GM12878 (cell line): ENCODE data around the gene SEMG1. TPM values are rescaled to one million over a fixed set of nuclear protein-coding genes. Genes with fewer than 3 reads are reported as not detected.

Source experiments
- ATAC-seq: fragments of 200-7000 bp; cut with Tn5 transposase; 3 replicates; pipeline ENCODE4 v1.9.1; 2020; ENCODE audit warnings: mild to moderate bottlenecking, moderate library complexity
- BruUV-seq: library from RNA; stranded (reverse); fragments of 400-500 nt; replicated peaks from 2 replicates; lab custom pipeline; 2021; lab: Mats Ljungman, UMichigan
- CTCF ChIA-PET: fragments of 300-600 bp; sonication (Branson Sonifier 250); formaldehyde crosslinking; extraction: SDS; loops from one replicate; lab custom pipeline; 2021; ENCODE audit warnings: inconsistent platforms; lab: Yijun Ruan, JAX
- POLR2A ChIA-PET: fragments of 350-600 bp; formaldehyde crosslinking; extraction: SDS; loops from one replicate; lab custom pipeline; 2021; ENCODE audit warnings: inconsistent platforms; lab: Charles Lee
- RAD21 ChIA-PET: fragments of 300-600 bp; sonication (Branson Sonifier 250); formaldehyde crosslinking; loops from one replicate; lab custom pipeline; 2023; ENCODE audit warnings: antibody characterized with exemption; ENCODE audit not compliant: unreplicated experiment; lab: Charles Lee
- SMC1A ChIA-PET: fragments of 300-600 bp; sonication (Branson Sonifier 250); formaldehyde crosslinking; loops from one replicate; lab custom pipeline; 2023; ENCODE audit not compliant: unreplicated experiment, uncharacterized antibody; lab: Charles Lee
- DNase-seq: peaks from one replicate; pipeline ENCODE4 v3.0.0-alpha.2; 2011; ENCODE audit warnings: low read depth, low spot score
- FAIRE-seq: peaks from 3 replicates; lab custom pipeline; 2011; peaks lifted over from hg19 to GRCh38; lab: Jason Lieb, UNC
- H2AFZ ChIP-seq: 2 replicates; pipeline ENCODE4 v1.6.0; 2011; ENCODE audit warnings: low read depth, low read length, control low read depth; ENCODE audit not compliant: control insufficient read depth
- H3K27ac ChIP-seq: 2 replicates; pipeline ENCODE4 v1.5.1; 2011; ENCODE audit warnings: control low read depth; ENCODE audit not compliant: control insufficient read depth, insufficient read depth
- H3K27me3 ChIP-seq, 2 experiments: replicated peaks in 1 of 2; 2 replicates each; pipeline versions ENCODE4 v1.6.0 to v1.6.1; 2011; ENCODE audit warnings: low read length in 1 of 2; ENCODE audit not compliant: control insufficient read depth in 2 of 2, insufficient read depth in 2 of 2
- H3K36me3 ChIP-seq, 2 experiments: 2 replicates each; pipeline ENCODE4 v1.5.1; 2011; ENCODE audit warnings: low read length in 1 of 2; ENCODE audit not compliant: control insufficient read depth in 2 of 2, insufficient read depth in 2 of 2
- H3K4me1 ChIP-seq: 2 replicates; pipeline ENCODE4 v1.6.1; 2011; ENCODE audit warnings: mild to moderate bottlenecking, low read length, moderate library complexity, mixed read lengths; ENCODE audit not compliant: control insufficient read depth, insufficient read depth
- H3K4me2 ChIP-seq: 2 replicates; pipeline ENCODE4 v1.6.0; 2011; ENCODE audit warnings: control low read depth; ENCODE audit not compliant: control insufficient read depth, insufficient read depth
- H3K4me3 ChIP-seq: fragments of 200-600 bp; sonication (generic); 2 replicates; pipeline ENCODE4 v1.5.1; 2016
- H3K79me2 ChIP-seq: 2 replicates; pipeline ENCODE4 v1.6.0; 2011; ENCODE audit warnings: low read length; ENCODE audit not compliant: control insufficient read depth, insufficient read depth
- H3K9ac ChIP-seq: 2 replicates; pipeline ENCODE4 v1.8.0; 2011; ENCODE audit warnings: low read length, control low read depth, mixed read lengths; ENCODE audit not compliant: control insufficient read depth, insufficient read depth
- H3K9me3 ChIP-seq: replicated peaks from 3 replicates; pipeline ENCODE4 v1.5.1; 2011; ENCODE audit warnings: mild to moderate bottlenecking, low read length; ENCODE audit not compliant: control insufficient read depth, insufficient read depth
- H4K20me1 ChIP-seq: 2 replicates; pipeline ENCODE4 v1.6.0; 2011; ENCODE audit not compliant: control insufficient read depth, insufficient read depth
- ASH2L ChIP-seq: fragments of 300-600, 200-600 bp; sonication (generic); IDR thresholded peaks from 2 replicates; pipeline ENCODE4 v1.6.1; 2017; ENCODE audit warnings: low read depth, mild to moderate bottlenecking, borderline replicate concordance
- BRCA1 ChIP-seq: IDR thresholded peaks from 2 replicates; pipeline ENCODE4 v1.6.1; 2011; ENCODE audit warnings: low read depth, low read length, improper control_type of control experiment
- CHD4 ChIP-seq: fragments of 200-600 bp; sonication (generic); IDR thresholded peaks from 2 replicates; pipeline ENCODE4 v1.6.1; 2016; ENCODE audit warnings: mild to moderate bottlenecking
- SIX5 ChIP-seq: IDR thresholded peaks from 2 replicates; pipeline ENCODE4 v1.6.1; 2011; ENCODE audit warnings: mild to moderate bottlenecking, low read depth, low read length, moderate library complexity; ENCODE audit not compliant: severe bottlenecking
- SMC3 ChIP-seq: IDR thresholded peaks from 2 replicates; pipeline ENCODE4 v1.6.1; 2011; ENCODE audit warnings: low read length, improper control_type of control experiment, borderline replicate concordance
- SUPT20H ChIP-seq: IDR thresholded peaks from 2 replicates; pipeline ENCODE4 v1.6.1; 2011; ENCODE audit warnings: low read depth, mild to moderate bottlenecking, low read length, moderate library complexity, borderline replicate concordance; ENCODE audit not compliant: control insufficient read depth
- TCF7 ChIP-seq: IDR thresholded peaks from 2 replicates; pipeline ENCODE4 v1.6.1; 2014; ENCODE audit warnings: antibody characterized with exemption, borderline replicate concordance
- ZNF274 ChIP-seq: IDR thresholded peaks from one replicate; pipeline ENCODE4 v1.8.0; 2011; ENCODE audit not compliant: insufficient read length, insufficient read depth
- WGBS: methylation state at CpG from one replicate; pipeline ENCODE4 v1.1.6; 2016; ENCODE audit warnings: low lambda C conversion rate; ENCODE audit not compliant: insufficient replicate concordance, insufficient coverage; ENCODE audit errors: missing lambda C conversion rate; 5-methylcytosine and 5-hydroxymethylcytosine counted together
- in situ Hi-C: fragments of 300-500 bp; cut with MboI; formaldehyde crosslinking; loops from 9 replicates; pipeline ENCODE4 v1.14.3; 2018; ENCODE audit warnings: mixed read lengths
- intact Hi-C: fragments of 100-400 bp; cut with micrococcal nuclease; formaldehyde crosslinking; loops from one replicate; pipeline ENCODE4 v1.14.2; 2022; ENCODE audit not compliant: unreplicated experiment
- polyA plus RNA-seq, 11 experiments: library from polyadenylated mRNA; depleted of rRNA in 4 of 11; unstranded in 6 of 11; stranded (reverse) in 5 of 11; fragments of >200 nt; fragmentation: Nextera tagmentation in 4 of 11; fragmentation: Illumina TruSeq in 1 of 11; extraction: Ambion mirVana in 4 of 11; extraction: Trizol in 1 of 11; gene quantifications; 1 replicate in 1 of 11; 2 replicates in 10 of 11; pipeline versions ENCODE4 v1.2.1 to v1.2.3, GENCODE V29; 2011 to 2016; ENCODE audit warnings: inconsistent platforms in 2 of 11, missing spikeins in 2 of 11, low read depth in 1 of 11
- total RNA-seq, 4 experiments: library from RNA; depleted of rRNA in 3 of 4; stranded (reverse); fragments of >200 nt in 3 of 4; fragmentation: Illumina TruSeq in 1 of 4; extraction: Trizol in 1 of 4; gene quantifications; 2 replicates each; pipeline versions ENCODE4 v1.2.1 to v1.2.3, GENCODE V29; 2013 to 2021
- TF ChIP-seq, protein P1 (sequence below): IDR thresholded peaks from 2 replicates; pipeline ENCODE4 v1.6.1; 2011; ENCODE audit warnings: low read depth, mild to moderate bottlenecking, low read length, moderate library complexity, borderline replicate concordance; ENCODE audit errors: extremely low read depth
- TF ChIP-seq, protein P2 (sequence below): fragments of 450-650 bp; IDR thresholded peaks from 2 replicates; pipeline ENCODE4 v1.6.1; 2017; ENCODE audit warnings: mild to moderate bottlenecking
- TF ChIP-seq, protein P3 (sequence below): fragments of 450-650 bp; IDR thresholded peaks from 2 replicates; pipeline ENCODE4 v1.6.1; 2017; ENCODE audit warnings: mild to moderate bottlenecking, moderate library complexity
- TF ChIP-seq, protein P4 (sequence below): IDR thresholded peaks from 2 replicates; pipeline ENCODE4 v1.6.1; 2011; ENCODE audit warnings: low read depth, low read length, improper control_type of control experiment, borderline replicate concordance
- TF ChIP-seq, protein P5 (sequence below): IDR thresholded peaks from 2 replicates; pipeline ENCODE4 v1.6.1; 2011; ENCODE audit warnings: mild to moderate bottlenecking, low read depth, low read length, moderate library complexity; ENCODE audit not compliant: insufficient replicate concordance

Gene SEMG1
- total and polyA plus RNA-seq, 10 of the 15 experiments (the other 5 are each of a cell fraction or from before 2014, with no cell fraction given), result not detected

DNA sequence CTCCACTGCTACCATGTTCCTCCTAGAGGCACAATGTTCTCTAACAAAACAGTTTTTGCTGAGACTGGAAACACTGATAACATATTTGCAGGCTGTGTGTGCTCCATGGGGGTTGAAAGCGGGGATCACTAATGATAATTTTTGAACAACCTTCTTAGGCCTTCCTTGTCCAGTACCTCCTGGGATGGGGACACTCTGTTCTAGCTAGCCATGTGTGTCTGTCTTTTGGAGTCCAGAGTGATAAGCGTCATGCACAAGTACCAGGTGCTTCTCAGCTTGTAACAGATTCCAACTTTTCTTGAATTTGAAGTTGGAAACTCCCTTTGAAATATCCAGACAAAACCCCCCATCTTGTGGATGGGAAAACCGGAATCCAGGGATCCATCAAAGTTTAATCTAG lies 17.0 kb upstream of the SEMG1 start (continued):
- TF ChIP-seq CHD4 (no peak), SUPT20H (no peak)
- TF ChIP-seq, protein P1, sequence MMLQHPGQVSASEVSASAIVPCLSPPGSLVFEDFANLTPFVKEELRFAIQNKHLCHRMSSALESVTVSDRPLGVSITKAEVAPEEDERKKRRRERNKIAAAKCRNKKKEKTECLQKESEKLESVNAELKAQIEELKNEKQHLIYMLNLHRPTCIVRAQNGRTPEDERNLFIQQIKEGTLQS, result no peak

DNA sequence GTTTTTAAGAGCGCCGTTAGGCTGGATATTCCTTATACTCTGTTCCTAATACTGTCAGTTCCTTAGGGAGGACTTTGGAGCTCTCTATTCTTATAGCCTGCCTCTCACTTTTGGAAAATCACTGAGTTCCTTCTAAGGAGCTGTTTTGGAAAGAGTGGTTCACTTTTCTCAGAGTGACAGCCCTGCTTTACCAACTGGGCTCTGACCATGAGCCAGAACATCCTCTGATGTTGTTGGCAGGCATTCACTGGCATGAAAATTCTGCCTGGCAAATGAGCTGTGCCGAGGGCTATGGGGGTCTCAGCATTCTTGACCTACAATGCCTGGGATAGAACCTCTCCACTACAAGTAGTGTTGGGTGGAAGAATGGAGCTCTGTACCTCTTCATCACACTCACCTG lies 14.9 kb upstream of the SEMG1 start:
- H3K4me3 ChIP-seq, result no peak overlapping the region
- 29% methylated on average over 3 of the region's 3 CpGs for WGBS
- H4K20me1 ChIP-seq, result no peaks in the 10 kb centered on the region
- H3K36me3 ChIP-seq, result no peaks in the 10 kb centered on the region
- no peak for ATAC-seq
- no peaks in the 10 kb centered on the region for H3K79me2 ChIP-seq
- TF ChIP-seq, protein P2, sequence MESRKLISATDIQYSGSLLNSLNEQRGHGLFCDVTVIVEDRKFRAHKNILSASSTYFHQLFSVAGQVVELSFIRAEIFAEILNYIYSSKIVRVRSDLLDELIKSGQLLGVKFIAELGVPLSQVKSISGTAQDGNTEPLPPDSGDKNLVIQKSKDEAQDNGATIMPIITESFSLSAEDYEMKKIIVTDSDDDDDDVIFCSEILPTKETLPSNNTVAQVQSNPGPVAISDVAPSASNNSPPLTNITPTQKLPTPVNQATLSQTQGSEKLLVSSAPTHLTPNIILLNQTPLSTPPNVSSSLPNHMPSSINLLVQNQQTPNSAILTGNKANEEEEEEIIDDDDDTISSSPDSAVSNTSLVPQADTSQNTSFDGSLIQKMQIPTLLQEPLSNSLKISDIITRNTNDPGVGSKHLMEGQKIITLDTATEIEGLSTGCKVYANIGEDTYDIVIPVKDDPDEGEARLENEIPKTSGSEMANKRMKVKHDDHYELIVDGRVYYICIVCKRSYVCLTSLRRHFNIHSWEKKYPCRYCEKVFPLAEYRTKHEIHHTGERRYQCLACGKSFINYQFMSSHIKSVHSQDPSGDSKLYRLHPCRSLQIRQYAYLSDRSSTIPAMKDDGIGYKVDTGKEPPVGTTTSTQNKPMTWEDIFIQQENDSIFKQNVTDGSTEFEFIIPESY, result no peak
- TF ChIP-seq, protein P3, sequence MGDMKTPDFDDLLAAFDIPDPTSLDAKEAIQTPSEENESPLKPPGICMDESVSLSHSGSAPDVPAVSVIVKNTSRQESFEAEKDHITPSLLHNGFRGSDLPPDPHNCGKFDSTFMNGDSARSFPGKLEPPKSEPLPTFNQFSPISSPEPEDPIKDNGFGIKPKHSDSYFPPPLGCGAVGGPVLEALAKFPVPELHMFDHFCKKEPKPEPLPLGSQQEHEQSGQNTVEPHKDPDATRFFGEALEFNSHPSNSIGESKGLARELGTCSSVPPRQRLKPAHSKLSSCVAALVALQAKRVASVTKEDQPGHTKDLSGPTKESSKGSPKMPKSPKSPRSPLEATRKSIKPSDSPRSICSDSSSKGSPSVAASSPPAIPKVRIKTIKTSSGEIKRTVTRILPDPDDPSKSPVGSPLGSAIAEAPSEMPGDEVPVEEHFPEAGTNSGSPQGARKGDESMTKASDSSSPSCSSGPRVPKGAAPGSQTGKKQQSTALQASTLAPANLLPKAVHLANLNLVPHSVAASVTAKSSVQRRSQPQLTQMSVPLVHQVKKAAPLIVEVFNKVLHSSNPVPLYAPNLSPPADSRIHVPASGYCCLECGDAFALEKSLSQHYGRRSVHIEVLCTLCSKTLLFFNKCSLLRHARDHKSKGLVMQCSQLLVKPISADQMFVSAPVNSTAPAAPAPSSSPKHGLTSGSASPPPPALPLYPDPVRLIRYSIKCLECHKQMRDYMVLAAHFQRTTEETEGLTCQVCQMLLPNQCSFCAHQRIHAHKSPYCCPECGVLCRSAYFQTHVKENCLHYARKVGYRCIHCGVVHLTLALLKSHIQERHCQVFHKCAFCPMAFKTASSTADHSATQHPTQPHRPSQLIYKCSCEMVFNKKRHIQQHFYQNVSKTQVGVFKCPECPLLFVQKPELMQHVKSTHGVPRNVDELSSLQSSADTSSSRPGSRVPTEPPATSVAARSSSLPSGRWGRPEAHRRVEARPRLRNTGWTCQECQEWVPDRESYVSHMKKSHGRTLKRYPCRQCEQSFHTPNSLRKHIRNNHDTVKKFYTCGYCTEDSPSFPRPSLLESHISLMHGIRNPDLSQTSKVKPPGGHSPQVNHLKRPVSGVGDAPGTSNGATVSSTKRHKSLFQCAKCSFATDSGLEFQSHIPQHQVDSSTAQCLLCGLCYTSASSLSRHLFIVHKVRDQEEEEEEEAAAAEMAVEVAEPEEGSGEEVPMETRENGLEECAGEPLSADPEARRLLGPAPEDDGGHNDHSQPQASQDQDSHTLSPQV, result no peak
- TF ChIP-seq SIX5 (no peak), SMC3 (no peak), TCF7 (no peak), ASH2L (no peak), ZNF274 (no peak), BRCA1 (no peak)
- TF ChIP-seq, protein P4, sequence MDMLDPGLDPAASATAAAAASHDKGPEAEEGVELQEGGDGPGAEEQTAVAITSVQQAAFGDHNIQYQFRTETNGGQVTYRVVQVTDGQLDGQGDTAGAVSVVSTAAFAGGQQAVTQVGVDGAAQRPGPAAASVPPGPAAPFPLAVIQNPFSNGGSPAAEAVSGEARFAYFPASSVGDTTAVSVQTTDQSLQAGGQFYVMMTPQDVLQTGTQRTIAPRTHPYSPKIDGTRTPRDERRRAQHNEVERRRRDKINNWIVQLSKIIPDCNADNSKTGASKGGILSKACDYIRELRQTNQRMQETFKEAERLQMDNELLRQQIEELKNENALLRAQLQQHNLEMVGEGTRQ, result no peak
- TF ChIP-seq, protein P5, sequence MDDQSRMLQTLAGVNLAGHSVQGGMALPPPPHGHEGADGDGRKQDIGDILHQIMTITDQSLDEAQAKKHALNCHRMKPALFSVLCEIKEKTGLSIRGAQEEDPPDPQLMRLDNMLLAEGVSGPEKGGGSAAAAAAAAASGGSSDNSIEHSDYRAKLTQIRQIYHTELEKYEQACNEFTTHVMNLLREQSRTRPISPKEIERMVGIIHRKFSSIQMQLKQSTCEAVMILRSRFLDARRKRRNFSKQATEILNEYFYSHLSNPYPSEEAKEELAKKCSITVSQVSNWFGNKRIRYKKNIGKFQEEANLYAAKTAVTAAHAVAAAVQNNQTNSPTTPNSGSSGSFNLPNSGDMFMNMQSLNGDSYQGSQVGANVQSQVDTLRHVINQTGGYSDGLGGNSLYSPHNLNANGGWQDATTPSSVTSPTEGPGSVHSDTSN, result no peak
- BruUV-seq, result no TSS peak
- no peak overlapping the region for H2AFZ ChIP-seq
- DNase-seq, result no peak
- ChIA-PET POLR2A (no interaction called here), SMC1A (no interaction called here), RAD21 (no interaction called here), CTCF (no interaction called here)
- no peak overlapping the region for H3K4me2 ChIP-seq
- FAIRE-seq, result no peak
- no peaks in the 10 kb centered on the region for H3K4me1 ChIP-seq
- no peaks in the 10 kb centered on the region for H3K9me3 ChIP-seq
- H3K27me3 ChIP-seq, result no peaks in the 10 kb centered on the region
- no peak overlapping the region for H3K27ac ChIP-seq
- in situ Hi-C loops (no loop called here), intact Hi-C loops (no loop called here)
- H3K9ac ChIP-seq, result no peak overlapping the region
